Right renal pelvis (tissue), 4 donors: Measurements from ENCODE around the gene TMEM236. TPM values are rescaled to one million over a fixed set of nuclear protein-coding genes. Genes with fewer than 3 reads are reported as not detected.
"Not testable (repeated sequence)": the region's sequence is repeated elsewhere in the genome, so short reads cannot be mapped to it uniquely, and the experiment has no call there.

ENCODE experiments used
- DNase-seq, 4 donors: peaks; one replicate each; pipeline ENCODE4 v3.0.0-alpha.2; 2013; ENCODE audit warnings: low read depth in 4 of 4, low spot score in 3 of 4, missing footprints in 1 of 4
- polyA plus RNA-seq, 4 donors: library from polyadenylated mRNA; unstranded; fragments of 120-200 nt; gene quantifications; one replicate each; pipeline ENCODE4 v1.2.1, GENCODE V29; 2013; ENCODE audit not compliant: insufficient read length in 4 of 4

The TMEM236 gene, protein sequence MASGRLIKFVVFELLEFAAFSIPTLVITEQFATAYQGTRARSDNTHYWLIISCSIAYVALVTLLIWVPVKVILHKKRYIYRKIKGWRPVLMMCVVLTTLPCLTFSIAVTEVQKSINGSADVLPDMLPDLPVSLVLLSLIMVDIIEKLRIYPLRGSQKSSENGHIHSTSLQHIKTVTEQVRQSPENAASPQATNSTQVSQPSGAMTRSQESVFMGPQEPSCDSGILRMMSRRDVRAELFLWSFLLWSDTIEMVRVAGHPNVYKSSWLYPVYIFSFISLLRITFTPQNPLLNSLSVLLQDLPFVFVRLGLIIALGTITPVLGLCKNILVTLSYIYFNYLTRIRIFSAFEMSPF
- polyA plus RNA-seq: under 1 TPM; 0.14 to 0.31 (median 0.28) TPM

DNA sequence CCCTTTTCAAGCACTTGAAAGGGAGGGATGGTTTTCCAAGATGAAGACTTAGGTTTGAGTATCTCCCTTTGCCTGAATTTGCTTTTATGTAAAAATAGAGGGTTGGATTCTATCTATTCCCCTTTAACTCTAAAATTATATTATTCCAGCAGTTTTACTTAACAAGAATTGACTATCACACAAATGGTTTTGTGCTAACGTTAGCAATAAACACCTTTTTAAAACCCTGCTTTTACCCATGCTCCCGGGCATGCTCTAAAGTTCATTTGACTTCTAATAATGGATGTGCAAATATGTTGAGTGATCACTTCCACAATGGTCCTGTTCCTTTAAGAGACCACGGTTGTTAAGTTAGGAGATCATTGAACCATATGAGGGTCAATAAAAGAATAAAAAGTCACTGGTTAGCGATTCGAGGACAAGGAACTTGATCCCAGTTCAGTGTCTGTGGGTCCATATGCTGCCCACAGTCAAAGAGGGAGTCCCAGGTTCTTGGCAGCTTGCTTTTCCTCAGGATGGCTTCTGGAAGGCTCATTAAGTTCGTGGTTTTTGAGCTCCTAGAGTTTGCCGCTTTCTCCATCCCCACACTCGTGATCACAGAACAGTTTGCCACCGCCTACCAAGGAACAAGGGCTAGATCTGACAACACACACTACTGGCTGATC is at the start of gene TMEM236:
TMEM236 (plus strand) TSS at position 421 of the 665 bp plus-strand sequence; CDS start at position 516, 95 bp downstream.
- no peak for DNase-seq

DNA sequence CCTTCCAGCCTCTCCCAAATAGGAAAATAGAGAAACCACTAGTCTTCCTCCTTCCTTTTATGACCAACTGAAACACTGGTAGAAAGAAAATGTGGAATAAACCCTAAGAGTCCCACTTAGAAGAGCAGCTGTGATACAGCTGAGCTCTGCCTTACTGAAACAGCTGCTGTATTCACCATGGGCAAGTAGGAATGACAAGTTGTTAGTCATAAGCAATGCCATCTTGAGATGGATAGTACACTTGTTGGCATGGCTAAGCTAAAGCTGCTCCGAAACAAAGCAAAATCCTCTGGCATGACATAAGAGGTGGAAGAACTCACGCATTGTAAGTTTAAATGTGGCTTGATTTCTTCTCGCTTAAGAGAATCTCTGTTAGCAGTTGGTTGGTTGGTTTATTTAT is 48.3 kb upstream of the TMEM236 start:
- DNase-seq: no peak

DNA sequence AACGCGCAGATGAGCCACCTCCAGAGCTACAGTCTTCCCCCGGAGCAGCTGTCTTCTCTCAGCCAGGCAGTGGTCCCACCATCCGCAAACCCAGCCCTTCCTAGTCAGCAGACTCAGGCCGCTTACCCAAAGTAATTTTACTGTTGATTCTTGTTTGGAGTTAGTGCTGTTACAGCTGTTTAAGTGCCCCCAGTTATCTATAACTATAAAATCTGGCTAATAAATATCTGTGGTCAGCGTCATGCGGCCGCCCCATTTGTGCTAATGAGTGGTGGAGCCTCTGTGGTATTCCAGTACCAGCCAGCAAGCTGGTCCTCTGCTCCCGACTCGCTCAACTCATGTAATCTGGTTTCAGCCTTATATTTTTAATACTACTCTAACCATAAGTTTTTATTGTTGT is 43.2 kb upstream of the TMEM236 start:
- DNase-seq: no peak

- no peak for DNase-seq
Observed at GRCh38 chr10:17709492-17709891, 42.5 kb upstream of the TMEM236 start.

DNA sequence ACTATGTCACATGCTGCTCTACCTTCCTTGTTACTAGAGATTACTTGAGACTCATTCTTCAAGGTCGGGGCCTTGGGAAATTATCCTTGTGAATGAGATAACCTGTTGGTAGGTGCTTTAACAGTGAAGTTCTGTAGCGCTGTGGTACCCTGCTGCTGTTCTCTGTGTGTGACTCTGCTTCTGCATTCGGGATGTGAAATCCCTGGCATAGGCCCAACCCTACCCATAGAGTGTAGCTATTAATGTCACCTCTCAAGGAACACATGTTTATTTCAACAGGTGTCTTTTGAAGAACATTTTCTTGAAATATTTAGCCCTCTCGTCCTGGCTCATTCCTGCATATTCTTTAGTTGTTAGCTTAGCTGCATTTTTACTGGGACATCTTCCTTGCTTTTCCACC is 41.8 kb upstream of the TMEM236 start:
- no peak for DNase-seq

GRCh38 chr10:17712053-17712452 is 39.9 kb upstream of the TMEM236 start:
- DNase-seq: no peak

- DNase-seq: no peak
Observed at GRCh38 chr10:17712717-17713471, 39.1 kb upstream of the TMEM236 start.

DNA sequence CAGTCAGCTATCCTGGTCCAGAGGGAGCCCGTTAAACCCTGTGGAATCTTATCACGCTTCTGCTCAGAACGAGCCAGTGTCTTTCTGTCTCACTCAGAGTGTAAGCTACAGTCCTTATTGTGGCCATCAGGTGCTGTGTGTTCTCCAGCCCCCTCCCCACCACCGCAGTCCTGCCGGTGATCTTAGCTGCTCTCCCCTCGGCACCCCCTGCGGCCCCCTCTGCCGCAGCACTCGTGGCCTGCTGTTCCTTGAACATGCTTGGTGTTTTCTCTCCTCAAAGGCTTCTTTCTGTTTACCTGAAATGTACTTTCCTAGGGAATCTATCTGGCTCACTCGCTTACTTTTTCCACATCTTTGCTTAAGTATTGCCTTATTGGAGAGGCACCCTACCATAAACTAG is 38.2 kb upstream of the TMEM236 start:
- no peak for DNase-seq

- no peak for DNase-seq
Observed at GRCh38 chr10:17716161-17716560, 35.8 kb upstream of the TMEM236 start.

- not testable (repeated sequence) for DNase-seq
Observed at GRCh38 chr10:17722317-17723014, 29.5 kb upstream of the TMEM236 start.

DNA sequence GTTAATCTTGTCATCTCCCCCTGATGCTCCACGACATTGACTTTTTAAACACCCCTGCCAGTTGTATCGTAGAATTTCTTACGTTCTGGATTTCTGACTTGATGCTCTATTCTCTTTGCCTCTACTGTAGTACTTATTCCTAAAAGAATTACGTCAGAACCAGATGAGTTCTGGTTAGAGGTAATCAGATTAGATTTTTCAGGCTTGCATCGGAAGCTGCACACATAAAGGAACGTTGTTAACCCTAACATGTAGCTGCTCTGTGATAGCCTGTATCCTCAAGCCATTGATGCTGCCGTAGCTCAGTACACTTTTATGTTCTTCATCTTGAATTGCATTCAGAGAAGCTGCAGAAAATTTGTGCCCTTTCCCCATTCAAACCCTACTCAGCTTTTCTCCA is 26.3 kb upstream of the TMEM236 start:
- DNase-seq: no peak

DNA sequence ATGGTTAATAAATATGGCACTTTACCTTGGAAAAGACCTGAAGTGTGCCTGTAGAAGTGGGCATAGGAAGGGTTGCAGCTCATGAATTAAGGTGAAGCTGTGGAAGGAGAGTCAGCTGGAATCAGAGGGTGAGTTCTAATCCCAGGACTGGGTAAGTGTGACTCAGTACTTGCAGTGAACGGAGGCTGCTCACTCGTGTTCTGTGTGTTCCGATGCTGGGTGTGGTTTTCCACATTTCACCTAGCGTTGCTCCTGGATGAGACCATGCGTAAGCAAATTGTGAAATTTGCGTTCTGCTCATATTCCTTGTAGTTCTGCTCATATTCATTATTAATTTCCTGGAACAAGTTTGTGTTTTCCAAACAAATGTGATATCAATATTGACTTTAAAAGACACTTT is 22.4 kb upstream of the TMEM236 start:
- DNase-seq: no peak

DNA sequence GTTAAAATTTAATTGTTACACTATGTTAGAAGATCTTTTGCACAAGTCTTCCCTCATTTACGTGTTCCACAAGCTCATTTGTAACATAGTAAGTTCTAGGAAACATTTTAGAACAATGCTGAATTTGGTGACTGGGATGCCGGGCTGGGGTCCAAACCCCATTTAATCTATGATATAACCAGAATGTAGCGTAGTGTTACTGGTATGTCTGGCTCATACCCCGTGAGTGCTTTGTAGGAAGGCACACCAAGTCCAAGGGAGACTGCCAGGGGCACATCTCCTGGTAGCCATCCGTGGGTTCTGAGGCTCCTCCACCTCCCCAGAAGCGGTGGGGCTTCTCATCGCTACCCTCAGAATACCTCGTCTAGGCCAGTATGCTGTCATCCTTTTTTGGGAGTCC is 21.3 kb upstream of the TMEM236 start:
- DNase-seq: no peak

DNA sequence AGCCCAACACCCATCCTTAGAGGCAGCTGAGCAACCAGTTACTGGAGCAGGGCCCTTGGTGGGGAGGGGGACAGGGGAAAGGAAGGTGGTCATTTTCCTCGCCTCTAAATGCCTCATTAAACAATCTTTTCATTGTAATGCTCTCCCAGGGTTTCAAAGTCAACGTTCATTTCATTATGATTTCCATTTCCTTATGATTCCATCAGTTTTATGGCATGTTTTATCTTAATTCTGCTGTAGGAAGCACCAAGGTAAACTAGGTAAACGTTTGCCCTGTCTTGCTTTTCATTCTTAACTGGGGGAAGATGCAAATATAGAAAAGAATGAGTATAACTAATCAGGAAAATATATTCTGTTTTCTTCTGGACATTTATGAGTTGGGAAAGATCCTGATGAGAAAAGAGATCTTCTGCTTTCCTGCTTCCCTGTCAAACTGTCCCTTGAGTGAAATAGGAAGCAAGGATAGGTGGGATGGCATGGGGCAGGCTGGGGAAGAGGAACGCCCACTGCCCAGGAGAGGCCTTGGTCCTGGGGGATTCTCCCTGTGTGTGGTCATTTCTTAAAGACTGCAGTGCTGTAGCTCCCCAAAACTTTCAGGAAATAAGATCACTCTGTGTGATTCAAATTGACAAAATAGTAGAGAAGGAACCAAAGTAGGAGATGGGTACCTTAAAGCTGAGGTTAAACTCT is 20.5 kb upstream of the TMEM236 start:
- no peak for DNase-seq

- DNase-seq: no peak
Observed at GRCh38 chr10:17733620-17734019, 18.4 kb upstream of the TMEM236 start.

GRCh38 chr10:17734432-17735080 is 17.4 kb upstream of the TMEM236 start:
- DNase-seq: no peak

DNA sequence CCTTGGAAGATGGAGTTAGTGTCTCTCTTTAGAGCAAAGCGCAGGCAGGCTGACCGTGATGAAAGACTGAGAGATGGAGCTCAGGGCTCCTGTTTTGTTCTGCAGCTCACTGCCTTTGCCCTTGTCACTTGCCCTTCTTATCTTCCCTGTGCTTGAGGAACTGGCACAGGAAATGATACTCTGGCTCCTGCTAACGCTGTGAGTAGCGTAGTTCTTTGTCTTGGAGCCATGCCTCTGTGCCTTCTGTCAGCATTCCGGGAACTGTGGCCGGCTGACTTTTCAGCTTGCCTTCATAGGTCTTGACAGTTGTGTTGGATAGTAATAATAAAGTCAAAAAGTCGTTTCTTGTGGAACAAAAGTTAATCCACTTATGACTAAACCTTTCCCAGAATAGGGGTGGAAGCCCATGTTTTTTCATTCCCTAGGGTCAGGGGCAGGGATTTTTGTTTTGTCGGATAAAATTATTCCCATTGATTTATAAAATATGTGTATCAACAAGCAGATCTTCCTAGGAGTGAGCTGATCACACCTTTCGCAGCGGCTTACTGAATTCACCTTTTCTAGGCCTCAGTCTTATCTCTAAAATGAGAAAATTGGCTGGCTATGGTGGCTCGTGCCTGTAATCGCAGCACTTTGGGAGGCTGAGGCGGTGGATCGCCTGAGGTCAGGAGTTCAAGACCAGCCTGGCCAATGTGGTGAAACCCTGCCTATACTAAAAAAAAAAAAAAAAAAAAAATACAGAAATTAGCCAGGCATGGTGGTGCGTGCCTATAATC is 16.6 kb upstream of the TMEM236 start:
- DNase-seq: no peak

DNA sequence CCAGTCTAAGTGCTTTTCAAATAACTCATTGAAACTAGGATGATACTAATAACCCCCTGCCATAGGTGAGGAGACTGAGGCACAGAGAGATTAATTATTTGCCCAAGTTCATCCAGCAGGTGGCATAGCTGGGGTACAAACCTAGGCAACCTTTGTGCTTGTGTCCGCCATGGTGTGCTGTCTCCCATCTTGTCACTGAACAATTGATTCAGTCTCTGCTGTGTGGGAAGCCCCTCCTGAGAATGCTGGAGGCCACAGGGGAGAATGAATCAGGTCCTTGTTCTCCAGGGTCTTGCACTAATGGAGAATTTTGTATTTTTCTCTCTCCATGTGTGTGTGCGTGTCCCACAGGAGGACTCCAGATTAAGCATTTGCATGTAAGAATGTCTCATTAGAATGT is 15.8 kb upstream of the TMEM236 start:
- DNase-seq: no peak
